HepG2 (cell line): ENCODE measurements around the gene PSMB11. TPM values are rescaled to one million over a fixed set of nuclear protein-coding genes. Genes with fewer than 3 reads are reported as not detected.
A peak's percentile ranks its signal among the peaks of the same experiment; 100 is the strongest.

Experiments used
- AFF4 ChIP-seq: sonication (generic); formaldehyde crosslinking; IDR thresholded peaks from 2 replicates; pipeline ENCODE4 v1.4.0; 2020; ENCODE audit warnings: missing genetic modification reagents
- BCL6 ChIP-seq: IDR thresholded peaks from 2 replicates; pipeline ENCODE4 v1.6.1; 2016; ENCODE audit warnings: missing genetic modification reagents, missing compliant biosample characterization
- FOXK2 ChIP-seq: fragments of 450-650 bp; IDR thresholded peaks from 2 replicates; pipeline ENCODE4 v1.6.1; 2016
- HMG20B ChIP-seq: conservative IDR thresholded peaks from 2 replicates; pipeline ENCODE4 v1.6.1; 2016; ENCODE audit warnings: missing genetic modification reagents, missing compliant biosample characterization
- HMGA1 ChIP-seq: sonication (generic); formaldehyde crosslinking; conservative IDR thresholded peaks from 2 replicates; pipeline ENCODE4 v1.4.0; 2020; ENCODE audit warnings: missing genetic modification reagents
- NR2F2 ChIP-seq: IDR thresholded peaks from 2 replicates; pipeline ENCODE4 v1.6.1; 2012; ENCODE audit warnings: low read depth, inconsistent platforms, borderline replicate concordance
- POGZ ChIP-seq: sonication (generic); formaldehyde crosslinking; IDR thresholded peaks from 2 replicates; pipeline ENCODE4 v1.4.0; 2020; ENCODE audit warnings: mild to moderate bottlenecking, missing genetic modification reagents
- RARA ChIP-seq: IDR thresholded peaks from 2 replicates; pipeline ENCODE4 v1.6.1; 2016; ENCODE audit warnings: missing genetic modification reagents, missing compliant biosample characterization
- SIX1 ChIP-seq: sonication (generic); formaldehyde crosslinking; IDR thresholded peaks from 2 replicates; pipeline ENCODE4 v1.4.0; 2020; ENCODE audit warnings: missing genetic modification reagents, borderline replicate concordance
- SRY ChIP-seq: sonication (generic); formaldehyde crosslinking; IDR thresholded peaks from 2 replicates; pipeline ENCODE4 v1.8.0; 2022; ENCODE audit warnings: mild to moderate bottlenecking, missing genetic modification reagents
- SUZ12 ChIP-seq: fragments of 150-350 bp; IDR thresholded peaks from 2 replicates; pipeline ENCODE4 v1.6.1; 2014; ENCODE audit warnings: low read depth, low read length
- TAF1 ChIP-seq: sonication (generic); formaldehyde crosslinking; IDR thresholded peaks from 2 replicates; pipeline ENCODE4 v1.4.0; 2020; ENCODE audit warnings: missing genetic modification reagents
- THAP9 ChIP-seq: sonication (generic); formaldehyde crosslinking; IDR thresholded peaks from 2 replicates; pipeline ENCODE4; 2020; ENCODE audit warnings: missing genetic modification reagents, mild to moderate bottlenecking, borderline replicate concordance
- ZBED4 ChIP-seq: sonication (generic); formaldehyde crosslinking; IDR thresholded peaks from 2 replicates; pipeline ENCODE4 v1.4.0; 2020; ENCODE audit warnings: missing genetic modification reagents, borderline replicate concordance
- ZMYM3 ChIP-seq: sonication (generic); formaldehyde crosslinking; IDR thresholded peaks from 2 replicates; pipeline ENCODE4 v1.5.1; 2020; ENCODE audit warnings: mild to moderate bottlenecking, missing genetic modification reagents
- ZNF10 ChIP-seq: sonication (generic); formaldehyde crosslinking; IDR thresholded peaks from 2 replicates; pipeline ENCODE4 v1.4.0; 2020; ENCODE audit warnings: mild to moderate bottlenecking, low read depth, missing genetic modification reagents, borderline replicate concordance
- ZNF230 ChIP-seq: sonication (generic); formaldehyde crosslinking; IDR thresholded peaks from 2 replicates; pipeline ENCODE4 v1.4.0; 2020; ENCODE audit warnings: mild to moderate bottlenecking, missing genetic modification reagents
- ZNF30 ChIP-seq: sonication (generic); formaldehyde crosslinking; IDR thresholded peaks from 2 replicates; pipeline ENCODE4 v1.5.0; 2020; ENCODE audit warnings: mild to moderate bottlenecking, missing genetic modification reagents
- ZNF713 ChIP-seq: sonication (generic); formaldehyde crosslinking; IDR thresholded peaks from 2 replicates; pipeline ENCODE4 v1.4.0; 2020; ENCODE audit warnings: mild to moderate bottlenecking, missing genetic modification reagents
- polyA plus RNA-seq, 8 experiments: library from polyadenylated mRNA; depleted of rRNA in 3 of 8; stranded (reverse) in 7 of 8; unstranded in 1 of 8; fragments of >200 nt; fragmentation: Illumina TruSeq in 4 of 8; extraction: Trizol in 4 of 8; gene quantifications; 2 replicates each; pipeline versions ENCODE4 v1.2.1 to v1.2.3, GENCODE V29; 2011 to 2016; ENCODE audit warnings: low read depth in 4 of 8, missing spikeins in 1 of 8, mixed read lengths in 1 of 8; ENCODE audit not compliant: insufficient read depth in 1 of 8
- total RNA-seq, 5 experiments: library from RNA; depleted of rRNA; stranded (reverse); fragments of >200 nt; fragmentation: Illumina TruSeq; extraction: Trizol; gene quantifications; 2 replicates each; pipeline ENCODE4 v1.2.3, GENCODE V29; 2016; ENCODE audit warnings: low read depth in 1 of 5

The PSMB11 gene
- total and polyA plus RNA-seq, 2 of the 13 experiments (the other 11 are each of a cell fraction or from before 2014, with no cell fraction given): not detected

GRCh38 chr14:23035303-23036144 is 6.5 kb upstream of the PSMB11 start (continued):
- TF ChIP-seq BCL6 (CRISPR knock-in tag) (0 out of 2 replicates have a peak, but pooled peaks have one; percentile 1), ZNF10 (CRISPR knock-in tag) (no peak), HMGA1 (CRISPR knock-in tag) (no peak; the same call in 1 of the 2 replicates), THAP9 (CRISPR knock-in tag) (no peak), SIX1 (CRISPR knock-in tag) (no peak), RARA (CRISPR knock-in tag) (no peak; the same call in 1 of the 2 replicates), NR2F2 (no peak), ZNF713 (no peak), ZNF230 (CRISPR knock-in tag) (no peak), TAF1 (CRISPR knock-in tag) (no peak), POGZ (CRISPR knock-in tag) (0 out of 2 replicates have a peak, but pooled peaks have one; percentile 1), ZMYM3 (CRISPR knock-in tag) (no peak; the same call in 1 of the 2 replicates), HMG20B (CRISPR knock-in tag) (no peak), ZNF30 (CRISPR knock-in tag) (no peak), FOXK2 (no peak), AFF4 (CRISPR knock-in tag) (no peak), SUZ12 (no peak), SRY (CRISPR knock-in tag) (no peak), ZBED4 (CRISPR knock-in tag) (no peak)
